Measurements from ENCODE around the gene NFATC1. TPM values are rescaled to one million over a fixed set of nuclear protein-coding genes. Genes with fewer than 3 reads are reported as not detected.
A peak's percentile ranks its signal among the peaks of the same experiment; 100 is the strongest.

NFATC1 gene
- total and polyA plus RNA-seq, 2 donors, result 5.4 to 23.8 TPM

DNA sequence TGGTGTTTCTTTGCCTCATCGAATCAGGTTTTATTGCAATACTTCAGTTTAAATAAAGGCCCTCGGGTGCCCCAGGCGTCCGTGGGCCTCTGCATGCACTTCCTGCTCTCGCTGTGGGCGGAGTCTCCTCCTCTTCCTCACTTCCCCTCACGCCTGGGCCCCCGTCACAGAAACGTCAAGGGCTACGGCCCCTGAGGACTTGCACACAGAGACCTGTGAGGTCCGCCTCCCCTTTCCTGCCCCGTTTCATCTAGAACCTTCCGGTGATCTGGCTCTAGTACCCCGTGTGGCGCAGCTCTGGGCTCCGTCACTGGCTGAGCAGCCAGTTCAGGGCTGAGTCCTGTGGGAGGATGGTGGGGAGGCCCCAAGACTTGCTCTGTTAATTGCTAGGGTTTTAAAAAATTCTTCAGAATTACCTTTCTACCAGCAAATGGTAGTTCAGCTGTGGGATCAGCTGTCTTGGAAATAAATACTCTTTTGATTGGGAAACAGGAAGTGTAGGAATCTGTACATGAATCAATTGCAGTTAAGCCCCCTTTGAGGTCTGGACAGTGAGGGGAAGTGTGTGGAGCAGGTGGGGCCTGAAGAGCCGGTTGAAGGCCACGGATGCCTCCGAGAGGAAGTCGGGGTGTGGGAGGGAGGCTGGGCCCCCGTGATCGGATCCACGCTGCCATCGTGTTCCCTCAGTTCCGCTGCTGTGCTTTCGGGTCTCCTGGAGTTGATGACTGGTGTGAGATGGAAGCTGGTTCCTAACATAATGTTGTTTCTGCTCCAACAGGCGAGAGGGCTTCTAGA lies 10.2 kb downstream of the NFATC1 start:
- peaks cover 21 to 51% of the 10 kb centered on the region in 2 donors for H3K4me1 ChIP-seq (ENCODE audit: control insufficient read depth in 2 of 2, insufficient read depth in 2 of 2, low read length in 2 of 2)
- peaks cover 5 to 10% of the 10 kb centered on the region in 2 donors for H3K36me3 ChIP-seq (ENCODE audit: control insufficient read depth in 2 of 2, insufficient read depth in 2 of 2, low read length in 1 of 2)
- peaks cover 0 to 7% of the 10 kb centered on the region in 2 donors for H3K9me3 ChIP-seq (ENCODE audit: control insufficient read depth in 2 of 2, insufficient read depth in 1 of 2, low read length in 1 of 2)
- peak; percentile 59 to 91 (median 76) for DNase-seq (ENCODE audit: low read depth in 6 of 9, low spot score in 9 of 9)
- H3K27me3 ChIP-seq (ENCODE audit: control insufficient read depth in 2 of 2, insufficient read depth in 1 of 2, low read length in 1 of 2), result peaks cover 0 to 4% of the 10 kb centered on the region in 2 donors
- H3K4me3 ChIP-seq (ENCODE audit: low read length in 2 of 2), result peak overlapping the region in 1 of 2 donors; percentile 26
- peak overlapping the region; percentile 83 to 87 for H3K27ac ChIP-seq (ENCODE audit: low read depth in 1 of 2, low read length in 1 of 2)
- 30% methylated on average over 27 of the region's 27 CpGs for WGBS

DNA sequence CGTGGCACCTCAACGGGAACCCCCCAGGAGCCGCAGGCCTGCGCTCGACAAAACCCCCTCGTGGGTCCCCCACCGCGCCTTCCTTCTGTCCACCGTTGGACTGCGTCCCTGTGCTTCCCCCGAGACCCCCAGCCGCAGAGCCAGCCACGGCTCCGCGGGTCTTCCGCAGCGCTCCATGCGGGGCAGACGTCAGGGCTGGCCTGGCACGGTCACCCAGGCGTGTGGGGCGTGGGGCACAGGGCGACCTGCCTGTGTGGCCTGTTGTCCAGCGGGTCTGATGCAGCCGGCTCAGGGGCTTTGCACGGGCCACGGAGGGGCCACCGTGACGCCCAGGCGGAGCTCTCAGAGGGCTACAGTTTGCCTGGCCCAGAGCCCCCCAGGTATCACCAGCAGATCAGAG lies 11.0 kb downstream of the NFATC1 start:
- WGBS, result 96% methylated on average over 30 of the region's 30 CpGs
- peaks cover 20 to 45% of the 10 kb centered on the region in 2 donors for H3K4me1 ChIP-seq (ENCODE audit: control insufficient read depth in 2 of 2, insufficient read depth in 2 of 2, low read length in 2 of 2)
- no peak overlapping the region for H3K4me3 ChIP-seq (ENCODE audit: low read length in 2 of 2)
- peak overlapping the region; percentile 83 to 87 for H3K27ac ChIP-seq (ENCODE audit: low read depth in 1 of 2, low read length in 1 of 2)
- peaks cover 7 to 18% of the 10 kb centered on the region in 2 donors for H3K36me3 ChIP-seq (ENCODE audit: control insufficient read depth in 2 of 2, insufficient read depth in 2 of 2, low read length in 1 of 2)
- peaks cover 0 to 7% of the 10 kb centered on the region in 2 donors for H3K9me3 ChIP-seq (ENCODE audit: control insufficient read depth in 2 of 2, insufficient read depth in 1 of 2, low read length in 1 of 2)
- DNase-seq (ENCODE audit: low read depth in 6 of 9, low spot score in 9 of 9), result no peak
- H3K27me3 ChIP-seq (ENCODE audit: control insufficient read depth in 2 of 2, insufficient read depth in 1 of 2, low read length in 1 of 2), result peaks cover 0 to 4% of the 10 kb centered on the region in 2 donors

DNA sequence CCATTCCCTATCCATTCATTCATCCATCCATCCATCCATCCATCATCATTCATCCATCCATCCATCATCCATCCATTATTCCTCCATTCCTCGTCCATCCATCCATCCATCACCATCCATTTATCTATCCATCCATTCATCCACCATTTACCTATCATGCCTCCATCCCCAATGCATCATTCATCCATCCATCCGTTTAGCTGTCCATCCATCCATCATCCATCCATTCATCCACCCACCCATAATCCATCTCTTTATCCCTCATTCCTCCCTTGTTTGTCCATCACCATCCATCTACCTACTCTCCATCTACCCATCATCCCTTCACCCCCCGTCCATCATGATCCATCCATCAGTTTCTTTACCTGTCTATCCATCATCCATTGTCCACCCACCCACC lies 13.6 kb downstream of the NFATC1 start:
- H3K9me3 ChIP-seq (ENCODE audit: control insufficient read depth in 2 of 2, insufficient read depth in 1 of 2, low read length in 1 of 2), result peaks cover 0 to 7% of the 10 kb centered on the region in 2 donors
- no peak overlapping the region for H3K4me3 ChIP-seq (ENCODE audit: low read length in 2 of 2)
- no peak for DNase-seq (ENCODE audit: low read depth in 6 of 9, low spot score in 9 of 9)
- over 99% methylated on average over 3 of the region's 3 CpGs for WGBS
- peaks cover 11 to 22% of the 10 kb centered on the region in 2 donors for H3K4me1 ChIP-seq (ENCODE audit: control insufficient read depth in 2 of 2, insufficient read depth in 2 of 2, low read length in 2 of 2)
- no peaks in the 10 kb centered on the region for H3K27me3 ChIP-seq (ENCODE audit: control insufficient read depth in 2 of 2, insufficient read depth in 1 of 2, low read length in 1 of 2)
- peaks cover 19 to 44% of the 10 kb centered on the region in 2 donors for H3K36me3 ChIP-seq (ENCODE audit: control insufficient read depth in 2 of 2, insufficient read depth in 2 of 2, low read length in 1 of 2)
- no peak overlapping the region for H3K27ac ChIP-seq (ENCODE audit: low read depth in 1 of 2, low read length in 1 of 2)

DNA sequence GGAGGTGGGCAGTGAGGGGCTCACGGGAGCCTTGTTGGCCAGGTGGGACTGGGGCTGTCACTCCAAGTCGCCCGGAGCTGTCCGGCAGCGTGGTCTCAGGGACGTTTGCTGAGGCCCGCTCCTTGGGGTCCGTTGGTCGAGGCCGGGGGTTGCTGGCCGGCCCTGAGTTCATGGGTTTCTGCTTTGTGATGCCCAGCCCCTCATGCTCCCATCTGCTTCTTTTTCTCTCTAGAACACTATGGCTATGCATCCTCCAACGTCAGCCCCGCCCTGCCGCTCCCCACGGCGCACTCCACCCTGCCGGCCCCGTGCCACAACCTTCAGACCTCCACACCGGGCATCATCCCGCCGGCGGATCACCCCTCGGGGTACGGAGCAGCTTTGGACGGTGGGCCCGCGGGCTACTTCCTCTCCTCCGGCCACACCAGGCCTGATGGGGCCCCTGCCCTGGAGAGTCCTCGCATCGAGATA lies 14.5 kb downstream of the NFATC1 start:
- Histone ChIP-seq H3K27ac (ENCODE audit: low read depth in 1 of 2, low read length in 1 of 2) (no peak overlapping the region), H3K4me1 (ENCODE audit: control insufficient read depth in 2 of 2, insufficient read depth in 2 of 2, low read length in 2 of 2) (peaks cover 9 to 14% of the 10 kb centered on the region in 2 donors), H3K9me3 (ENCODE audit: control insufficient read depth in 2 of 2, insufficient read depth in 1 of 2, low read length in 1 of 2) (peaks cover 0 to 3% of the 10 kb centered on the region in 2 donors), H3K27me3 (ENCODE audit: control insufficient read depth in 2 of 2, insufficient read depth in 1 of 2, low read length in 1 of 2) (no peaks in the 10 kb centered on the region), H3K4me3 (ENCODE audit: low read length in 2 of 2) (no peak overlapping the region), H3K36me3 (ENCODE audit: control insufficient read depth in 2 of 2, insufficient read depth in 2 of 2, low read length in 1 of 2) (peaks cover 21 to 51% of the 10 kb centered on the region in 2 donors)
- DNase-seq (ENCODE audit: low read depth in 6 of 9, low spot score in 9 of 9), result no peak
- WGBS, result 96% methylated on average over 30 of the region's 30 CpGs

DNA sequence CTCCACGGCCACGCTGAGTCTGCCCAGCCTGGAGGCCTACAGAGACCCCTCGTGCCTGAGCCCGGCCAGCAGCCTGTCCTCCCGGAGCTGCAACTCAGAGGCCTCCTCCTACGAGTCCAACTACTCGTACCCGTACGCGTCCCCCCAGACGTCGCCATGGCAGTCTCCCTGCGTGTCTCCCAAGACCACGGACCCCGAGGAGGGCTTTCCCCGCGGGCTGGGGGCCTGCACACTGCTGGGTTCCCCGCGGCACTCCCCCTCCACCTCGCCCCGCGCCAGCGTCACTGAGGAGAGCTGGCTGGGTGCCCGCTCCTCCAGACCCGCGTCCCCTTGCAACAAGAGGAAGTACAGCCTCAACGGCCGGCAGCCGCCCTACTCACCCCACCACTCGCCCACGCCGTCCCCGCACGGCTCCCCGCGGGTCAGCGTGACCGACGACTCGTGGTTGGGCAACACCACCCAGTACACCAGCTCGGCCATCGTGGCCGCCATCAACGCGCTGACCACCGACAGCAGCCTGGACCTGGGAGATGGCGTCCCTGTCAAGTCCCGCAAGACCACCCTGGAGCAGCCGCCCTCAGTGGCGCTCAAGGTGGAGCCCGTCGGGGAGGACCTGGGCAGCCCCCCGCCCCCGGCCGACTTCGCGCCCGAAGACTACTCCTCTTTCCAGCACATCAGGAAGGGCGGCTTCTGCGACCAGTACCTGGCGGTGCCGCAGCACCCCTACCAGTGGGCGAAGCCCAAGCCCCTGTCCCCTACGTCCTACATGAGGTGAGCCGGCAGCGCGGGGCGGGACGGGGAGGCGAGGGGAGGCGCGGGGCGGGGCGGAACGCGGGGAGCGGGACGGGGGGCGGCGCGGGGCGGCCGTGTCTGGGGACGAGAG lies 15.2 kb downstream of the NFATC1 start:
- Histone ChIP-seq H3K9me3 (ENCODE audit: control insufficient read depth in 2 of 2, insufficient read depth in 1 of 2, low read length in 1 of 2) (no peaks in the 10 kb centered on the region), H3K4me1 (ENCODE audit: control insufficient read depth in 2 of 2, insufficient read depth in 2 of 2, low read length in 2 of 2) (peaks cover 2 to 6% of the 10 kb centered on the region in 2 donors), H3K36me3 (ENCODE audit: control insufficient read depth in 2 of 2, insufficient read depth in 2 of 2, low read length in 1 of 2) (peaks cover 21 to 51% of the 10 kb centered on the region in 2 donors), H3K27me3 (ENCODE audit: control insufficient read depth in 2 of 2, insufficient read depth in 1 of 2, low read length in 1 of 2) (no peaks in the 10 kb centered on the region), H3K27ac (ENCODE audit: low read depth in 1 of 2, low read length in 1 of 2) (no peak overlapping the region), H3K4me3 (ENCODE audit: low read length in 2 of 2) (no peak overlapping the region)
- no peak for DNase-seq (ENCODE audit: low read depth in 6 of 9, low spot score in 9 of 9)
- WGBS, result 98% methylated on average over 84 of the region's 84 CpGs

DNA sequence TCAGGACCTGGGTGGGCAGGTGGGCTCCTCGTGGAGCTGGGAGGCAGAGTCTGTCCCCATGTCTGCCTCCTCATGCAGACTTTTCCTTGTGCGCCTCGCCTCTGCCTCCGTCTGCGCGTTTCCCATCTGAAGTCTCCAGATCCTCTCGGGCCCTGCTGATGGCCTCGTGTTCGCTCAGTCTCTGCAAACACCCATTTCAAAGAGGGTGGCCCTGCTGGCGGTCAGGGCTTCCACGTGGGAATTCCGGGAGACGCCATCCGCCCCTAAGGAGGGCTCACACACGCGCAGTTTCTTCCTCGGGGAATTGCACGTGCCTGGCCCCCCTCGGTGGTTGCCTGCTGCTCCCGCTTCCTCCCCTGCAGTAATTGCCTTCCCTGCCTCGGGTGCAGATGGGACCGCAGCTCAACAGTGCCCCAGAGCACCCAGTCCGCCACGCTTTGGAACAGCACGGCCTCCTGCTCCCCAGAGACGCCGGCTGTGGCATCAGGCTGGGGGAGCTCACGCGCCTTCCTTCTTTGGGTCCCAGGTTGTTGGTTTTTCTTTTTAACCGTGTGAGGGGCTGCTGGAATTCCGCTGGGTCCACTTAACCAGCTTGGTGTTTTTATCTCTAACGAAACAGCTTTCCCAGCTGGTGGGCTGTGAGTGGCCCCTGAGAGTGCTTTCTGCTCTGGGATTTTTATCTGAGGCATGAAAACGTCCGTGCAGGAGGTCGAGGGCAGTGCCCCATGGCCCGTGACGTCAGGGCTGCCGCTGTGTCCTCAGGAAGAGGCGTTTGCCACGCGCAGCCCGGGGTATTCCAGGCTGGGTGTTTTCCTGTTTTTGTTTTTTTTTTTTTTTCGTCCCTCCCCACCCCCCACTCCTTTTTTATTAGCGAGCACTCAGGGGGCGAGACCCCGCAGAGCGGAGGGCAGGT lies 16.1 kb downstream of the NFATC1 start:
- Histone ChIP-seq H3K36me3 (ENCODE audit: control insufficient read depth in 2 of 2, insufficient read depth in 2 of 2, low read length in 1 of 2) (peaks cover 21 to 51% of the 10 kb centered on the region in 2 donors), H3K27me3 (ENCODE audit: control insufficient read depth in 2 of 2, insufficient read depth in 1 of 2, low read length in 1 of 2) (no peaks in the 10 kb centered on the region), H3K4me3 (ENCODE audit: low read length in 2 of 2) (no peak overlapping the region), H3K4me1 (ENCODE audit: control insufficient read depth in 2 of 2, insufficient read depth in 2 of 2, low read length in 2 of 2) (no peaks in the 10 kb centered on the region), H3K9me3 (ENCODE audit: control insufficient read depth in 2 of 2, insufficient read depth in 1 of 2, low read length in 1 of 2) (no peaks in the 10 kb centered on the region), H3K27ac (ENCODE audit: low read depth in 1 of 2, low read length in 1 of 2) (no peak overlapping the region)
- DNase-seq (ENCODE audit: low read depth in 6 of 9, low spot score in 9 of 9), result no peak
- WGBS, result 96% methylated on average over 47 of the region's 47 CpGs

DNA sequence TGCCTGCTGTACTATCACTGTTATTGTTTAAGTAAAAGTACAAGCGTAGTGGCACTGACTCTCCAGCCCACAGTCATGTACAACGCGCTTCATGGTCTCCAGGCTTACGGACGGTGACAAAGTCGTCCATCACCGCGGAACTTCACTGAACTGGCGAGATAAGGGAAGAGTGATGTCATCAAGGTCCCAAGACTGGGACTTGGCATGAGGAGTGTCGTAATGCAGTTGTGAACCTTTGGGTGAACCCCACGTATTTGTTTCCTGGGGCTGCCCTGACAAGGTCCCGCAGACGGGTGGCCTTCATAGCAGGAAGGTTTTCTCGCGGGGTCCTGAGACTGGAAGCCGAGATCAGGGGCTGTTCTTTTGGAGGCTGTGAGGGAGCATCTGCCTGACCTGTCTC lies 17.3 kb downstream of the NFATC1 start:
- Histone ChIP-seq H3K4me1 (ENCODE audit: control insufficient read depth in 2 of 2, insufficient read depth in 2 of 2, low read length in 2 of 2) (no peaks in the 10 kb centered on the region), H3K4me3 (ENCODE audit: low read length in 2 of 2) (no peak overlapping the region), H3K9me3 (ENCODE audit: control insufficient read depth in 2 of 2, insufficient read depth in 1 of 2, low read length in 1 of 2) (no peaks in the 10 kb centered on the region), H3K27ac (ENCODE audit: low read depth in 1 of 2, low read length in 1 of 2) (no peak overlapping the region), H3K36me3 (ENCODE audit: control insufficient read depth in 2 of 2, insufficient read depth in 2 of 2, low read length in 1 of 2) (peaks cover 21 to 54% of the 10 kb centered on the region in 2 donors), H3K27me3 (ENCODE audit: control insufficient read depth in 2 of 2, insufficient read depth in 1 of 2, low read length in 1 of 2) (no peaks in the 10 kb centered on the region)
- no peak for DNase-seq (ENCODE audit: low read depth in 6 of 9, low spot score in 9 of 9)
- 98% methylated on average over 16 of the region's 16 CpGs for WGBS

DNA sequence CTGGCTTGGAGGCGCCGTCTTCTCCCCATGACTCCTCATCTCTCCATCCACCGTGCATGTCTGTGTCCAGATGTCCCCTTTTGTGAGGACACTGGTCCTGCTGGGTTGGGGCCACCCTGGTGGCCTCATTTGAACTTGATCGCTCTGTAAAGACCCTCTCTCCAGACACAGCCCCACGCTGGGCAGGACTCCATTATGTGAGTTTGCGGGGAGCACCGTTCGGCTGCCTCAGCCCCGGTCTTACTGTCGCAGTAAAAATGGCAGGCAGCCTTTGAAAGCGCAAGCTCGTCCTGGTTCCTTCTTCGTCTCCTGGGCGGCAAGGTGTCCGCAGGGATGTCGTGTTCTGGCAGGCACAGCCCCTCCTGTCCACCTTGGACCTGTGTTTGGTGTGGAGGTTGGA lies 17.7 kb downstream of the NFATC1 start:
- H3K9me3 ChIP-seq (ENCODE audit: control insufficient read depth in 2 of 2, insufficient read depth in 1 of 2, low read length in 1 of 2), result no peaks in the 10 kb centered on the region
- H3K27ac ChIP-seq (ENCODE audit: low read depth in 1 of 2, low read length in 1 of 2), result no peak overlapping the region
- no peaks in the 10 kb centered on the region for H3K27me3 ChIP-seq (ENCODE audit: control insufficient read depth in 2 of 2, insufficient read depth in 1 of 2, low read length in 1 of 2)
- DNase-seq (ENCODE audit: low read depth in 6 of 9, low spot score in 9 of 9), result no peak
- no peak overlapping the region for H3K4me3 ChIP-seq (ENCODE audit: low read length in 2 of 2)
- 97% methylated on average over 16 of the region's 16 CpGs for WGBS
- no peaks in the 10 kb centered on the region for H3K4me1 ChIP-seq (ENCODE audit: control insufficient read depth in 2 of 2, insufficient read depth in 2 of 2, low read length in 2 of 2)
- H3K36me3 ChIP-seq (ENCODE audit: control insufficient read depth in 2 of 2, insufficient read depth in 2 of 2, low read length in 1 of 2), result peaks cover 21 to 57% of the 10 kb centered on the region in 2 donors
